HG03342 (cell line): Measurements from ENCODE around the gene LDLRAD3.

ENCODE experiments used
- ATAC-seq: cut with Tn5 transposase; IDR thresholded peaks from one replicate; pipeline ENCODE4 v1.9.1; 2021; ENCODE audit warnings: mild to moderate bottlenecking, moderate library complexity; ENCODE audit not compliant: unreplicated experiment

Gene LDLRAD3

GRCh38 chr11:36015799-36016198 is 71.9 kb downstream of the LDLRAD3 start:
- no peak for ATAC-seq

DNA sequence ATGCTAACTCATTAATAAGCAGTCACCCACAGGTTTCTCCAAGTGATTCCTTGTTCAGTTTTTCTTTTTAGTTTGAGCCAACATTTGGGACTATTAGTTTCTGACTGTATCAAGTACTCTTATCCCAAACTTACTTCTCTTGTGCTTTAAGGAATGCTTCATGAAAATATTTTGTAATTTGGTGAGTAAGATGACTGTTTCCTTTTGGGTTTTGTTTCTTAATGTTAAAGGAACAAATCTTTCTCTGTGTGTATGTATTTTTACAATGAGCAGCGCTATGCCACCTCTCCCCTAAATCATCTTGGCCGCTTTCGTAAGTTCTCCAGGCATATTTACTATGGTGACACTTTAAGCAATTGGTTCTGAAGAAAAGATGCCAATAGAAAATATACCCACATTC is 72.4 kb downstream of the LDLRAD3 start:
- ATAC-seq, result no peak

DNA sequence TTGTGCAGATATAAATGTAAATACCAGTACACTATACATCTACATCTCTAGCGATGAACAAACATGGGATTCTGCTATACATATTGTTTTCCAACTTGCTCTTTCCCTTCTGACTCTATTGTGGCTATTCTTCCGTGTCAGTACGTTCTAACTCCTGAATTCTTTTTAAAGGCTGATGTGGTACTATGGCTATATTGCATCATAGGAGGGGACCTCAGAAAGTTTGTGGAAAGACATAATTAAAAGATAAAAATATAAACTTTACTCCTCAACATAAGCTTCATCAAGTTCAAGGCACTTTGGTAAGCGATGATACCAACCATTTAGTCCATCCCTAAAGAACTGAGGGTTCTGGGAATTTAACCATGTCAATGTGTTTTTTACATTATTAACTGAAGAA is 72.8 kb downstream of the LDLRAD3 start:
- ATAC-seq, result no peak

- ATAC-seq, result no peak
These were observed 75.2 kb downstream of the LDLRAD3 start for GRCh38 chr11:36019005-36019596.

DNA sequence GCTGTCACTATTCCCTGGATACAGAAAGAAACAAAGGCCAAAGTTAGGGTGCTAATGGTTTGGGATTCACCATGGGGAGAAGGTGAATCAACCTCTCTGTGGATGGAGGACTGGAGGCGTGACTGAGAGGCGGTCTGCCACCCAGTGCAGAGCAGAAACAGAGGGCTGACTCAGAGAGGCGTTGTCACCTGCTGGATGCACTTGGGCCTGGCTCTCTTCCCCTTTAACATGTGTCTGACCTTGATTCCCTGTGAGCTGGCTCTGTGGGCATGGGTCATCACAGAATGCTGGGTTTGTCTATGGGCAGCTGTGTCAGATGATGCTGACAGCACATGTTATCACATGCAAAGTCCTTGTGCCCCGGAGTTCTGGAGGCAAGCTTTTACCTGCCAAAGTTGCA is 75.9 kb downstream of the LDLRAD3 start:
- ATAC-seq, result no peak

DNA sequence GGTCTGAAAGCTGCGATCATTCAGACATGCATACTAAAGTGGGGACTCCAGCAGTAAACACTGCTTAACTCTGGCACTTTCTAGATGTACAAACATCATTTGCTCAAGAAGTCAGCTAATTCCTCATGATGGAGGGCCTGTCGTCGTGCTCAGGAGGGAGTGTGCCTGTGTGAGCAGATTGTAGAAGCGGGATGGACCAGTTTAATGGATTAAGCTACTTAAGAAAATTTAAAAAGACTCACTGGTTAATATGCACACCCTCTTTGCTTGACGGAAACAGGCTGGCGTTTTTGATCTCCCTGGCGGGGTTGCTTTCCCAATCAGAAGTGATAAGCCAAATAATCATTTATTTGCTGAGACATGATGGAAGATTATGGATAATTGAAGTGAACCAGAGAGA is 79.0 kb downstream of the LDLRAD3 start:
- no peak for ATAC-seq

- no peak for ATAC-seq
These were observed 80.1 kb downstream of the LDLRAD3 start for GRCh38 chr11:36023922-36024321.

DNA sequence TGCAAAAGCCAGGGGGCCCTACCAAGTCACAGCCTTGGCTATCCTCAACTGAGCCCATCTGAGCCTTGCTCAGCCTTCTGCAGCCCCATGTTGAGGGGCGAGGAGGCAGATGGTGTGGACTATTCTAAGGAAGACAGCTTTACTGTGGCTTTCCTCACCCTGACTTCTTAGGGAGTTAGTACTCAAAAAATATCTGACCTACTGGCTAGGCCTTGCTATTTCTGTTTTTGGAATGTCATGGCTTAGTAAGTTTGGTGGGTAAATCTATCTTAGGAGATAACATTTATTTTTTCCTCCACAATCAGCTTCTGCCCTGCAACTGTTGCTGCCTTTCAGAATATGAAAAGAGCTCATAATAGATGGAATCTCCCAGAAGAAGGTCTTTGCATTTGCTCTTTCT is 80.9 kb downstream of the LDLRAD3 start:
- ATAC-seq, result no peak

DNA sequence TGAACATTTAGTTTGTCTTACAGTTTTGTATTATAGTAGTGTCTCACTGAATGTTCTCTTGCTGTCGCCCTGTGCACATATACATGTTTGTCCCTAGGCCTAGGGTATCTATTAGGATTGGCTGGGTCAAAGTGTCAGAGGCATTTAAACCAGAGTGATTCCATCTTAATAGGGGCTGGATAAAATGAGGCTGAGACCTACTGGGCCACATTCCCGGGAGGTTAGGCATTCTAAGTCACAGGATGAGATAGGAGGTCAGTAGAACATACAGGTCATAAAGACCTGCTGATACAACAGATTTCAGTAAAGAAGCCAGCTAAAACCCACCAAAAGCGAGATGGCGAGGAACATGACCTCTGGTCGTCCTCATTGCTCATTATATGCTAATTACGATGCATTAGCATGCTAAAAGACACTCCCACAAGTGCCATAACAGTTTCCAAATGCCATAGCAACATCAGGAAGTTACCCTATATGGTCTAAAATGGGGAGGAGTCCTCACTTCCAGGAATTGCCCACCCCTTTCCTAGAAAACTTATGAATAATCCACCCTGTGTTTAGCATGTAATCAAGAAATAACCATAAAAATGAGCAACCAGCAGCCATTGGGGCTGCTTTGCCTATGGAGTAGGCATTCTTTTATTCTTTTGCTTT is 82.6 kb downstream of the LDLRAD3 start:
- ATAC-seq, result no peak

GRCh38 chr11:36027731-36028130 is 83.9 kb downstream of the LDLRAD3 start:
- no peak for ATAC-seq

DNA sequence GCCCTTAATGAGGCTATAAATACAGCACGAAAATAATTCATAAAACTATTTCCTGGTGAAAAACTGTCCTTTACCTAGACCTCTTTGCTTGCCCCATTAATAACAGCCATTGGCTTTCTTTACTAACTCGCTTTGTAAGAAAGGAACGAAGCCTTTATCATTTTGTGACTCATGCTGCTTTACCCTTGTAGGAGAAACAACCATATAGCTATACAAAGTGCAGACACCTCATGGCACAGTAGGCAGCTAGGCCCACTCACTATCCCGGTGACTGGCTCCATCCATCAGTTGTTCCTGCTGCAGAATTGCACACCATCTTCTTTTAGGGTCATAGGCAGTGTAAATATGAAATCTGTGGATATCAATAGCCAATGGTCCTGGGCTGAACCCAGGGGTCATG is 85.8 kb downstream of the LDLRAD3 start:
- no peak for ATAC-seq

DNA sequence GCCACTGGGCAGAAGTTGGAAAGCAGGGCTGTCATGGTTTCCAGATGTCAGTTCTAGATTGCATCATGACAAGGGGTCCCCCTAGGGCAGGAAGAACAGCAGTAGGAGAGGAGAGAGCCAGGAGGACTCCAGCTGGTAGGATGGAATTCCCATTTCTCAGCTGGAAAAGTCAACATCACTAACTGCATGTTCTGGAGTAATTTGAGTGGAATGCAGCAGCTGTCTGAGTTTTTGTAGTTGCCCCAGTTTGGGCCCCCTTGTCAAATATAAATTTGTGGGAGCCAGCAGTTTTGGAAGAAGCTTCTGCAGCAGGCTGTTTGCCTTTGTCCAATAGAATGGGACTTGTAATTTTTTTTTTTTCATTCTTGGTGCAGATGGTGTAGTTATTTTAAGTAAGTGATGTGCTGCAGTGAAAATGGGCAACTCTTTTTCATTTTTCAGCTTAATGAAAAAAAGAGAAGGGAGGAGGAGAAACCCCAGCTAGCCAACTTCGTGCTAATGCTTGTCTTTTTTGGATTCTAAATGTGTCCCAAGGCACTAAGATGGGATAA is 86.9 kb downstream of the LDLRAD3 start:
- no peak for ATAC-seq

GRCh38 chr11:36033082-36033751 is 89.4 kb downstream of the LDLRAD3 start:
- ATAC-seq, result no peak

GRCh38 chr11:36033936-36034335 is 90.1 kb downstream of the LDLRAD3 start:
- ATAC-seq, result no peak

DNA sequence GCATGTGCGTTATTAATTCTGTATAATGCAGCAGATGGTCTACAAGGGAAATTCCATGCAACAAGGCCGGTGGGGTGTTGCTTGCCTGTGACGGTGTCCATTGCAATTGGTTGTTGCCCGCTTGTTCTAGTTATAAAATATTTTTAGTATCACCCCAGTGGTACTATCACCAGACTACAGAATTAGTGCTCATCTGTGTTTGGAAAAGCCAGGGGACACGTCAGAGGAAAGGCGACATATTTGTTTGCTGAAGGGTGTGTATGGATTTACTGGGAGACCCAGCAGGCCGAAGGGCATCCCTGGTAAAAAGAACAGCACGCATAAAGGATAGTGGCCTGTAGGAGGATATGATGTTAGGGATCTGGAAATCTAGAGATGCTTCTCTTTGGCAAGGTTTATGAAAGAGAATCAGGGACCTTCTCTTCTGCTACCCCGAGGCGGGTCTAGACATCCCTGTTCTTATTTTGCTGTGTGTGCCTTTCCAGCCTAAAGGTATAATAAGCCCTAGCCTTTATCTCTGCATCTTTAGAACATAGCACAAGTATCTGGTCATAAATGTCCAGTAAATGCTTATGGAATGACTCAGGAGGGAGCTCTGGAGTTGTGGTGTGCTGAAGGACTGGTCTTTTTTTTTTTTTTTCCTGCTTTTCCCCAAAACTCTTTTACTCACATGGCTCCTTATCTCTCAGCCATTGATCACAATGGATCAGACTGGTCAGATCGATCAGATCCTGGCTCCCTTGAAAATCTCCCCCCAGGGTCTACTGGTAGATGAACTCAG is 90.9 kb downstream of the LDLRAD3 start:
- ATAC-seq, result no peak

DNA sequence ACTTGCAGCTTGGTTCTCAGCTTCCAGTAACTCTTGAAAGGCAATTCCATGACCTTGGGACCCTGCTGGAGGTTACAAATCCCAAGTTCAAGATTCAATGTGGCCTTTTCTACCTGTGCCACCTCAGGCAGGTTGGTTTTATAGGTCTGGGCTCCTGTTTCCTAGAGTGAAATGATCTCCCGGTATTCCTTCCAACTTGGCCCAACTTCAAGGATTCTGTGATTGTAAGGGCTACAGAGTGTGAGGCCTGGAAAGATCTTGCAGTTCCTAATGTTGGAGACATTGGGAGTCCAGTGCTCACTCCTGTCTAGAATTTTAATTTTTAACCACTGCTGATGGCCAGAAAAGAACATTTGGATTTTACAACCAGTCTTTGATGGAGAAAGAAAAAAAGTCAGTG is 91.6 kb downstream of the LDLRAD3 start:
- ATAC-seq, result no peak

- ATAC-seq, result no peak
These were observed 92.1 kb downstream of the LDLRAD3 start for GRCh38 chr11:36035999-36036398.

GRCh38 chr11:36037031-36037430 is 93.2 kb downstream of the LDLRAD3 start:
- ATAC-seq, result no peak

- ATAC-seq, result no peak
These were observed 94.7 kb downstream of the LDLRAD3 start for GRCh38 chr11:36038541-36038940.

DNA sequence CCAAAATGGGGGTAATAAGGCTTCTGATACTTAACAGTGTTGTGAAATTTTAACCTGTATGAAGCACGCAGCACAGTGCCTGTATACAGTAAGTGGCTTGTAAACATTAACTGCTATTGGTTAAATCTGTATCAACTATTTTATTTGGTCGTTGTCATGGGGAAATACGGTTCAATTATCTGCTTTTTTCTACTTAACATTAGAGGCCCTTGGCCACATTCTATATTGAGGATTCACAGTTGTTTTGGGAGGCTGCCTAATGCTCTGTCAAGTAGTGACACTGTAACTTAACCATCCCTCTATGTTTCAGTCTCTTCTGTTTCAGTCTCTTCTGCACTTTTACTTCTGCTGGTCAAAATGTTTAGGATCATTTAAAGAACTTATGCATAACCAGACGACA is 95.6 kb downstream of the LDLRAD3 start:
- no peak for ATAC-seq

GRCh38 chr11:36041988-36042611 is 98.2 kb downstream of the LDLRAD3 start:
- no peak for ATAC-seq
